GM19025 (cell line): ENCODE measurements around the gene C15orf40.
"Not testable (repeated sequence)": the region's sequence is repeated elsewhere in the genome, so short reads cannot be mapped to it uniquely, and the experiment has no call there.

ENCODE experiments used
- ATAC-seq: cut with Tn5 transposase; IDR thresholded peaks from one replicate; pipeline ENCODE4 v1.9.1; 2021; ENCODE audit warnings: mild to moderate bottlenecking, low read depth, moderate library complexity; ENCODE audit not compliant: unreplicated experiment

Gene C15orf40

DNA sequence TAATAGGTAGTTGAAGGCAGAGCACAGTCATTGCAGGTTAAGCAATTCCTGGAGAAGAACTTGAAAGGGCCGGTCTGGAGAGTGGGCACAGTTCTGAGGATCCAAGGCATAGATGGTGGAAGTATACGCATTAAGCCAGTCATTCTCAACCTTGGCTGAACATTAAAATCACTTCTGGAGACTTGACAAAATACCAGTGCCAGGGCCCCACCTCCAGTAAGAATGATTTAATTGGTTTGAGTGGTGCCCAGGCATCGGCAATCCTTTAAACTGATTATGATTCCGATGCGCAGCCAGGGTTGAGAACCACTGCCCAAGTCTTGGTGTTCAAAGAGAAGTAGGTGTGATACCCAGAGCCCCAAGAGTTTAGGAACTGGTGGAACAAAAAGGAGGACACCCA lies 52.0 kb downstream of the C15orf40 start:
- ATAC-seq, result no peak

DNA sequence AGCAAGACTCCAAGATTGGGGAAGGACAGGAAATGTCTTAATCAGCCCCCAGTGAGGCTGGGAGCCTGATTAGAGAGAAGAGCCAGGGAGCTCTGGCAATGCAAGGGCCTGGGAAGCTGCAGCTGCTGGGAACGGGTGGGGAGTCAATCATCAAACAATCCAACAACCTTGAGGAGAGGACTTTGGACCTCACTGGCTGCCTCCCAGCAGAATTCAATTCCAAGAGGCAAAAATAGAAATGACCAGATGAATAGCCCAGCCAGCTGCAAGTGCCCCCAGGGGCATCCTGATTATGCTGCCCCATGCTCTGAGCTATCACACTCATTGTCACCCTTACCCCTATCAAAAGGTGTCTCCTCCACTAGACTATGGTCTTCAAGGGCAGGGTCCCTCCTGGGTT lies 52.8 kb downstream of the C15orf40 start:
- no peak for ATAC-seq

DNA sequence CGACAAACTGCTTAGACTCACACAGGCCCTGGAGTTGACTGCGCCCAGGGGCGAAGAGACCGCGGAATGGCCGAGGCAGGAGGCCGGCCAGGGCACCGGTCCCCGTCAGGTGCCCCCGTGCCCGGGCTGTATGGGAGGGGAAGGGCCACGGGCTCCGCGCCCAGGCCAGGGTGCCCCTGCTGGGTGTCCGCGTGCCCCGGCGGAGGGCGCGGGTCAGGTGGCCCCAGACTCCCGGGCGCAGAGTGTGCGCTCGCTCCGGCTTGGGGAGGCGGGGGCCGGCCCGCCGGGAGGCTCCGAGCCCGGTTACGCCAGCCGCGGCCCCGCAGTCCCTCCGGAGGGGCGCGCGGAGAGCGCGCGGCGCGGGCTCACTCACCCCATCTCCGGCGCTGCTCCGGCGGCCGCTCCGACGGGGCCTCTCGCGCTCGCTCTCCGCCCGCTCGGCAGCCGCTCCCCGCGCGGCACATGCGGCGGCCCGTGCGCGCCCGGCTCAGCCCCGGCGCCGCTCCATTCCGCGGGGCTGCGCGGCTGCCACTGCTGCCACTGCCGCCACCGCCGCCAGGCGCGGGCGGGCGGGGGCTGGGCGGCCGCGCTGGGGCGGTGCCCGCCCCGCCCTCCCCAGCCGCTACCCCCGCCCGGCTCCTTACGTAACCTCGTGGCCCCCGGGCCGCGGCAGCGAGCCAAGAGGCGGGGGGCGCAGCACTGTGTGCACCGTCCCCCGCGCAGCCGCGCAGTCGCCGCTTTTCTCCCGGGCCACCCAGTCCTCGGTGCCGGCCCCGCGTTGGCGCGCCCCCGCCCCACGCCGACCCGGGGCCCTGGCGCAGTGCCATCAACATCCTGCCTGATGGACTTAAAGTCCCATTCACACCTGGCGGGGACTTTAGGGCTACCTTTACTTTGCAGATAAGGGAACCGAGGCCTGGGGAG lies 59.0 kb downstream of the C15orf40 start, which contains the start of gene HOMER2:
TSS of gene HOMER2 (minus strand) at position 563 of the 924 bp plus-strand sequence. CDS start at position 378, 185 bp downstream.
- ATAC-seq, result no peak

DNA sequence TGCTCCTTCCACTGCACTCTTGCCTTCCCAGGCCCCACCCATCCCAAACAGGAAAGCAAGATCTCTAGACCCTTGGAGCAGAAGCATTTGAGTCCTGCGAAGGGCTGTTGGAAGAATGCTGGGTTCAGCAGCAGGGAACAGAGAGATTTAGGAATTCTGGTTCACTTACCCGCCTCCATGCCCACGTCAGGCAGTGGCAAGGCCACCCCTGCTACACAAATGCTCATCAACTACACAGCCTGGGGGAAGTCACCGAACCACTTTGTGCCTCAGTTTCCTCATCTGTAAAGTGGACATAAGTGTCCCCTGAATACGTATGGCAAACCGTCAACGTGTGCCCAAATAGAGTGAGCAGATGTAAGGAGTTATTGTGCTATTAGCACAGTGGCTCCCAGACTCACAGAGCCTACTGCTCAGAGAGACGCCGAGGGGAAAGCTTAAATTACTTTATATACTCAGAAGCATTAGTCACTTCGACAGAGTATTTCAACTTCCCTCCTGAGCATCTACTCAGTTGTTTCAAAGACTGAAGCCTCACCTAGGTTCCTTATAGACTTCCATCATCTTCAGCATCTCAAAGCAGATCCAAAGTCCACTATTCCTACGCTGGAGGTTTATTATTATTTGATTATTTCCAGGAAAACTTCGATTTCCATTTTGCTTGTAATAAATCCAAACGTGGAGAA lies 59.8 kb downstream of the C15orf40 start:
- ATAC-seq, result no peak

DNA sequence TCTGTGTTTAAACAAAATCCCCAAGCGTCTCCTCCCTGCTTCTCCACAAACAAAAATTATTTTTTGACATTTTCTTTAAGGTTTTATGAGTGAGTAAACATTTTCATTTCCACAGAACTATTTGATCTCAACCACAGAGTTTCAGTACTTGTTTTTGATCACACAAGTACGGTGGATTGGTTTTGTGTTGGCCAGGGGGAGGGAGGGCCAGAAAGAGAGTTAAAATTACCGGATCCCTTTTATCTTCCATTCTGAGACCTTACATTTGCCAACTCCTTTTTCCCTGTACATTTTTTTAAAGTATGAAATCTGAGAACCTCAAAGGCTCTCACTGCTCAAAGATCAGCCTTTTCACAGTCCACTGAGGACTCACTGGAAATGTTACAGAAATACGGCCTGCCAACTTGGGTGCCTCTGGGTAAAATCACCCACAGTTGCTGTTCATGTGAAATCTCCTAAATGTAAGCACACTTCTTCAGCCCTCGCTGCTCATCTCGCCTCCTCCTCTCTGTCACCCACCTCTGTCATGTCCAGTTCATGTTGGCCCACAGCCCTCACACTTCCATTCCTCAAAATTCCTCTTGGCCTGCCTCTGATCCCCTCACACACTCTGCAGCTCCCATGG lies 60.6 kb downstream of the C15orf40 start:
- no peak for ATAC-seq

DNA sequence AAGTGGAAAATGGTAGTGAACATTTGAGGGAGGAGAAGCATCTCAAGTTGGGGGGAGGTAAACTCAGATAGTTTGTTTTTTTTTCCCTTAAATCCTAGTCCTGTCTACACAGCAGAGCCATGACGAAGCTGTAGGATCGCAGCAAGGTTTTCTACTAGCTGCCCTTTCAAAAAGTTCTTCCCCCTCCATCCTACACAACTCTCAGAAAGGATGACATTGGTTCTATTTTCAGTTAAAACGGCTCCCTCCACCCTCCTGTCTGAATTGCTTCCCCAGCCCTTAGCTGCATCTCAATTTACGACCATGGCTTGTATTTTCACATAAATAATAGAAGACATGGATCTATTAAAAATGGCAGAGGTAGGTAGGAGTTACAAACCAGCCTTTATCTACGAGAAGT lies 61.1 kb downstream of the C15orf40 start:
- ATAC-seq, result no peak

DNA sequence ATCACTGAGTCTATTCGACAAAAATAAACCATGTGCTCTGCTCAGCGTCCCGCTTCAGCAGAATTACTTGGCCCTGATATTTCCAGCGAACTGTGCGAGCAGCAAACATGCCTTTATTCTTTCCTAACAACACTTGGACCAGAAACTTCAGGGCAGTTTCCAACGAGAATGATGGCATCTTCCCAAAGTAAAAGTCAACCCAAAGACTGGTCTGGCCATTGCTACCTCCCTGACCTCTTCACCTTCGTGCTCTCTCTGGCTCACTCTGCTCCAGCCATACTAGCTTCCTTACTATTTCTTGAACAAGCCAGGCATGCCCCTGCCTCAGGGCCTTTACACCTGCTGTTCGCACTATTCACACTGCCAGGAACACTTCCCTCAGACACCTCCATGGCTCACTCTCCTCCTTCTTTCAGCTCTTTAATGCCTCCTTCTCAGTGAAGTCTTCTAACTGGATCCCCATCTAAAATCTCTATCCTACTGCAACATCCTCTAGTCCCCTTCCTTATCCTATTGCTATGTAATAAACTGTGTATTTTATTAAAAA lies 65.2 kb downstream of the C15orf40 start:
- no peak for ATAC-seq

DNA sequence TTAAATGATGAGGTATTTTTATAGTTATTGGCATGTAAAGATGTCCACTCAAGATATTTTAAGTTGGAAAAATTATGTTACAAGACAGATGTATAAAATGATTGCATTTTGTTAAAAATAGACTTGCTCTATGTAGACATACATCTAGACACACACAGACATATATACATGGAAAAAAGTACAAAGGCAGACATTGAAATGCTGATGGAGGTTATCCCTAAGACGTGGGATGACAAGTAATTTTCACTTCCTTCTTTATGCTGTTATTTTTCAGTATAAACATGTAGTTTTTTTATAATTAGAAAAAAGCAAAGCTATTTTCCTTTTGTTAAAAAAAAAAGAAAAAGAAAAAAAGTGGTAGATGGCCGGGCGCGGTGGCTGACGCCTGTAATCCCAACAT lies 66.1 kb downstream of the C15orf40 start:
- no peak for ATAC-seq

DNA sequence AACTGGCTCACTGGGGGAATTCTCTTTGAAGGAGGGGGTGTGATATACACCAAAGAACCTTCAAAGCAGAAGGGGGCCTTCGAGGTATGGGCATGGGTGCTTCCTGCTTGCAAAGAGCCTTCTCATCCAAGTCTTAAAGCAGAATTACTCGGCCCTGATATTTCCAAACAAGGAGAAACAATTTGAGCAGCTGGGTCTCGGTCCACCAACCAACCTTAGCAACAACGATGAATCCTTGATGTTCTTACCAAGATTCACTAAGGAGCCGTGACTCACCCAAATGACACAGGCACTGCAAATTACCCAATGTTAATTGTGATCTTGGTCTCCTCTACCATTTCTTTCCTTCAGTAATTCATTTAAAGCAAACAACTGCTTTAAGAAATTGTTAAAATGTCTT lies 66.6 kb downstream of the C15orf40 start:
- no peak for ATAC-seq

DNA sequence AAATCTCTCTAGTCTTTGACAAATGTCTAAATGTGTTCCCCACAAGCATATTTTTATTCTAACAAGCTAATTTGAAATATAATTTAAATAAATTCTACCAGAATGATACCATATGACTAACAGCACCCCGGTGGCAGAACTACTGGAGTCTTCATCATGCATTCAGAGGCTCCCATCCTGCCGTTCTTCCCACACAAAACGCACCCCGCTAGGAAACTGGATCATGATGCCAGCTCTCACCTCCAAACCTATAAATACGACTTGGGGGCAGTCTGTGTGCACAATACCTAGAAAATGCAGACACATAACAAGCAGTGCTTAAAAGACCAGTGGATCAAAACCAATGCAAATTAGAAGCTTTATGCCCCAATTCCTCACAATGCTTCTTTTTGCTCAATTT lies 67.4 kb downstream of the C15orf40 start:
- no peak for ATAC-seq

DNA sequence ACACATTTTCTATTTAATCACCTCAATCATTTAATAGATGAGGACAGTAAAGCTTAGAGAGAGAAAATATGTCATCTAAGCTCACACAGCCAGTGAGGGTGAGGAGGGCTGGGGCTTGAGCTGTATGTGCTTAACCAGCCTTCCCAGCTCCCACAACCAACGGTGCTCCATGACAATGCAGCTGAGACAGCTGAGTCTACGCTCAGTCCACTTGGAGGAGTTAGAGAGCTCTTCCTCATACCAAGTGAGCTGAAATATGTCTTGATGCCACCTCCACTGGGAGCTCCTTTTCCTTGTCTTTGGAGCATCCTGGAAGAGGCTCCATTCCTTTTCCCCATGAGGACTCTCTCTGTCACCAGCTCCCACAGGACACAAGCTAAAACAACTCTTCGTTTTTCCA lies 68.3 kb downstream of the C15orf40 start:
- ATAC-seq, result no peak

DNA sequence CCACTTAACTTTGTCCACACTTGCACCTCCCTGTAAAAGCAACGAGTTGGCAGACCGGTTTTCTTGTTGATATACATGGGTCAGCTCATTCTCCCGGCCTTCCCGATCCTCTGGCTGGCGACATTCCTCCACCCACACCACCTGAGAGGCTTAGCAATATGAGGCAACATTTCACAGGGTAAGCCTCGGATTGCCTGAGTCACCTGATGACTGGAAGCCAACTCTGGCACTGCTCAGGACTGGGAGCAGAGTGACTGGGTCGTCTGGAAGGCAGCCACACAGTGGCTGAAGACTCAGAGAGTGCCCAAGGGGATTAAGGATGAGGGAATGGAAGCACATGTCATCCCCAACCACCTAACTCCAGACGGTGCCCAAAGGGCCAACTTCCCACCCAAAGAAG lies 68.7 kb downstream of the C15orf40 start:
- no peak for ATAC-seq

DNA sequence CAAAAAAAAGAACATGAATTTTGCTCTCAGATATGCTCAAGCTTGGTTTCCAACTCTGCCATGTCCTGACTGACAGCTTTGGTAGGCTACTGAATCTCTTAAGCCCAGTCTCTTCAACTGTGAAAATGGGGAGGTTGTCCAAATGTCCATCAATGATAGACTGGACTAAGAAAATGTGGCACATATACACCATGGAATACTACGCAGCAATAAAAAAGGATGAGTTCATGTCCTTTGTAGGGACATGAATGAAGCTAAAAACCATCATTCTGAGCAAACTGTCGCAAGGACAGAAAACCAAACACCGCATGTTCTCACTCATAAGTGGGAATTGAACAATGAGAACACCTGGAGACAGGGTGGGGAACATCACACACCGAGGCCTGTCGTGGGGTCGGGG lies 71.8 kb downstream of the C15orf40 start:
- not testable (repeated sequence) for ATAC-seq
